NT2/D1 (cell line): Measurements from ENCODE around the gene GNG12.

Experiments
- SUZ12 ChIP-seq: IDR thresholded peaks from 2 replicates; pipeline ENCODE4 v1.6.1; 2011; ENCODE audit not compliant: insufficient read length, insufficient read depth; ENCODE audit errors: extremely low read depth
- YY1 ChIP-seq: IDR thresholded peaks from 2 replicates; pipeline ENCODE4 v1.6.1; 2011; ENCODE audit not compliant: insufficient read length, insufficient read depth
- ZNF274 ChIP-seq: IDR thresholded peaks from 2 replicates; pipeline ENCODE4 v1.6.1; 2011; ENCODE audit warnings: mild to moderate bottlenecking, low read depth, low read length

DNA sequence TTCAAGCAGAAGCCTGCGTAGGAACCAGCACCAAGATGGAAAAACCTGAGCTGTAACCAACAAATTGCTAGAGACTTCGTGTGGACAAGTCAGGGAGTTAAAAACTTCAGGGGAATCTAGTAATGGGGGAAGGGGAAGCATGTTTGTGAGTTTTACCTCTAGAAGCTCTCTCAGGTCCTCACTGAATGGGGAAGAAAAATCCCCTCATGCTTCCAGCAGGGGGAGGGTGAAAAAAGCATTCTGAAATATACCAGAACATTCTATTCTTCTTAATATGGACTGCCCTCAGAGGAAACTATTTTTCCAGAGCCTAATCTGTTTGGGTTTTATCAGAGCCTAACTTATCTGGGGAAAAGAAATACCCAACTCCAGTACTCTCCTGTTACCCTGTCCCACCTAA, 28.6 kb downstream of the GNG12 start:
- TF ChIP-seq SUZ12 (no peak), YY1 (no peak), ZNF274 (no peak)
